ENCODE data around the gene ADGRG6.

DNA sequence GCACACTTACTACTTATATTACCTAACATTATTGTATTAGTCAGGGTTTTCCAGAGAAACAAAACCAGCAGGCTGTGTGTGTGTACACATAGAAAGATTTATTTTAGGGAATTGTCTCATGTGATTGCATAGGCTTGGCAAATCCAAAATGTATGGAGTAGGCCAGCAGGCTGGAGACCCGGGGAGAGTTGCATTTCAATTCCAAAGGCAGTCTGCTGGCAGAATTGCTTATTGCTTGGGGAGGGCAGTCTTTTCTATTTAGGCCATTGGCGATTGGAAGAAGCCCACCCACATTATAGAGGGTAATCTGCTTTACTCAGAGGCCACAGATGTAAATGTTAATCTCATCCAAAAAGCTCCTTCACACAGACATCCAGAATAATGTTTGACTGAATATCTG is 157.0 kb downstream of the ADGRG6 start:
- TF ChIP-seq, protein P1, sequence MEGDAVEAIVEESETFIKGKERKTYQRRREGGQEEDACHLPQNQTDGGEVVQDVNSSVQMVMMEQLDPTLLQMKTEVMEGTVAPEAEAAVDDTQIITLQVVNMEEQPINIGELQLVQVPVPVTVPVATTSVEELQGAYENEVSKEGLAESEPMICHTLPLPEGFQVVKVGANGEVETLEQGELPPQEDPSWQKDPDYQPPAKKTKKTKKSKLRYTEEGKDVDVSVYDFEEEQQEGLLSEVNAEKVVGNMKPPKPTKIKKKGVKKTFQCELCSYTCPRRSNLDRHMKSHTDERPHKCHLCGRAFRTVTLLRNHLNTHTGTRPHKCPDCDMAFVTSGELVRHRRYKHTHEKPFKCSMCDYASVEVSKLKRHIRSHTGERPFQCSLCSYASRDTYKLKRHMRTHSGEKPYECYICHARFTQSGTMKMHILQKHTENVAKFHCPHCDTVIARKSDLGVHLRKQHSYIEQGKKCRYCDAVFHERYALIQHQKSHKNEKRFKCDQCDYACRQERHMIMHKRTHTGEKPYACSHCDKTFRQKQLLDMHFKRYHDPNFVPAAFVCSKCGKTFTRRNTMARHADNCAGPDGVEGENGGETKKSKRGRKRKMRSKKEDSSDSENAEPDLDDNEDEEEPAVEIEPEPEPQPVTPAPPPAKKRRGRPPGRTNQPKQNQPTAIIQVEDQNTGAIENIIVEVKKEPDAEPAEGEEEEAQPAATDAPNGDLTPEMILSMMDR (IDR thresholded peaks at IDR 0.05): no peak
- TF ChIP-seq FOXP1 (CRISPR knock-in tag; IDR thresholded peaks at IDR 0.05; ENCODE audit: borderline replicate concordance): no peak
- TF ChIP-seq, protein P2, sequence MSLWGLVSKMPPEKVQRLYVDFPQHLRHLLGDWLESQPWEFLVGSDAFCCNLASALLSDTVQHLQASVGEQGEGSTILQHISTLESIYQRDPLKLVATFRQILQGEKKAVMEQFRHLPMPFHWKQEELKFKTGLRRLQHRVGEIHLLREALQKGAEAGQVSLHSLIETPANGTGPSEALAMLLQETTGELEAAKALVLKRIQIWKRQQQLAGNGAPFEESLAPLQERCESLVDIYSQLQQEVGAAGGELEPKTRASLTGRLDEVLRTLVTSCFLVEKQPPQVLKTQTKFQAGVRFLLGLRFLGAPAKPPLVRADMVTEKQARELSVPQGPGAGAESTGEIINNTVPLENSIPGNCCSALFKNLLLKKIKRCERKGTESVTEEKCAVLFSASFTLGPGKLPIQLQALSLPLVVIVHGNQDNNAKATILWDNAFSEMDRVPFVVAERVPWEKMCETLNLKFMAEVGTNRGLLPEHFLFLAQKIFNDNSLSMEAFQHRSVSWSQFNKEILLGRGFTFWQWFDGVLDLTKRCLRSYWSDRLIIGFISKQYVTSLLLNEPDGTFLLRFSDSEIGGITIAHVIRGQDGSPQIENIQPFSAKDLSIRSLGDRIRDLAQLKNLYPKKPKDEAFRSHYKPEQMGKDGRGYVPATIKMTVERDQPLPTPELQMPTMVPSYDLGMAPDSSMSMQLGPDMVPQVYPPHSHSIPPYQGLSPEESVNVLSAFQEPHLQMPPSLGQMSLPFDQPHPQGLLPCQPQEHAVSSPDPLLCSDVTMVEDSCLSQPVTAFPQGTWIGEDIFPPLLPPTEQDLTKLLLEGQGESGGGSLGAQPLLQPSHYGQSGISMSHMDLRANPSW (CRISPR knock-in tag; conservative IDR thresholded peaks at IDR 0.05; ENCODE audit: low read depth): no peak
- TF ChIP-seq GRHL2 (CRISPR knock-in tag; IDR thresholded peaks at IDR 0.05; ENCODE audit: insufficient replicate concordance, severe bottlenecking): no peak
- TF ChIP-seq, protein P3, sequence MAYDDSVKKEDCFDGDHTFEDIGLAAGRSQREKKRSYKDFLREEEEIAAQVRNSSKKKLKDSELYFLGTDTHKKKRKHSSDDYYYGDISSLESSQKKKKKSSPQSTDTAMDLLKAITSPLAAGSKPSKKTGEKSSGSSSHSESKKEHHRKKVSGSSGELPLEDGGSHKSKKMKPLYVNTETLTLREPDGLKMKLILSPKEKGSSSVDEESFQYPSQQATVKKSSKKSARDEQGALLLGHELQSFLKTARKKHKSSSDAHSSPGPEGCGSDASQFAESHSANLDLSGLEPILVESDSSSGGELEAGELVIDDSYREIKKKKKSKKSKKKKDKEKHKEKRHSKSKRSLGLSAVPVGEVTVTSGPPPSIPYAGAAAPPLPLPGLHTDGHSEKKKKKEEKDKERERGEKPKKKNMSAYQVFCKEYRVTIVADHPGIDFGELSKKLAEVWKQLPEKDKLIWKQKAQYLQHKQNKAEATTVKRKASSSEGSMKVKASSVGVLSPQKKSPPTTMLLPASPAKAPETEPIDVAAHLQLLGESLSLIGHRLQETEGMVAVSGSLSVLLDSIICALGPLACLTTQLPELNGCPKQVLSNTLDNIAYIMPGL (CRISPR knock-in tag; IDR thresholded peaks at IDR 0.05): no peak
- no peak for TF ChIP-seq ZBTB21 (CRISPR knock-in tag; IDR thresholded peaks at IDR 0.05; ENCODE audit: borderline replicate concordance)
- TF ChIP-seq, protein P4, sequence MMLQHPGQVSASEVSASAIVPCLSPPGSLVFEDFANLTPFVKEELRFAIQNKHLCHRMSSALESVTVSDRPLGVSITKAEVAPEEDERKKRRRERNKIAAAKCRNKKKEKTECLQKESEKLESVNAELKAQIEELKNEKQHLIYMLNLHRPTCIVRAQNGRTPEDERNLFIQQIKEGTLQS (CRISPR knock-in tag; conservative IDR thresholded peaks at IDR 0.05): no peak
- TF ChIP-seq ZNF138 (CRISPR knock-in tag; conservative IDR thresholded peaks at IDR 0.05): no peak
- no peak for TF ChIP-seq ZNF121 (CRISPR knock-in tag; IDR thresholded peaks at IDR 0.05)
- TF ChIP-seq NFE2L1 (CRISPR knock-in tag; IDR thresholded peaks at IDR 0.05): no peak
- TF ChIP-seq, protein P5, sequence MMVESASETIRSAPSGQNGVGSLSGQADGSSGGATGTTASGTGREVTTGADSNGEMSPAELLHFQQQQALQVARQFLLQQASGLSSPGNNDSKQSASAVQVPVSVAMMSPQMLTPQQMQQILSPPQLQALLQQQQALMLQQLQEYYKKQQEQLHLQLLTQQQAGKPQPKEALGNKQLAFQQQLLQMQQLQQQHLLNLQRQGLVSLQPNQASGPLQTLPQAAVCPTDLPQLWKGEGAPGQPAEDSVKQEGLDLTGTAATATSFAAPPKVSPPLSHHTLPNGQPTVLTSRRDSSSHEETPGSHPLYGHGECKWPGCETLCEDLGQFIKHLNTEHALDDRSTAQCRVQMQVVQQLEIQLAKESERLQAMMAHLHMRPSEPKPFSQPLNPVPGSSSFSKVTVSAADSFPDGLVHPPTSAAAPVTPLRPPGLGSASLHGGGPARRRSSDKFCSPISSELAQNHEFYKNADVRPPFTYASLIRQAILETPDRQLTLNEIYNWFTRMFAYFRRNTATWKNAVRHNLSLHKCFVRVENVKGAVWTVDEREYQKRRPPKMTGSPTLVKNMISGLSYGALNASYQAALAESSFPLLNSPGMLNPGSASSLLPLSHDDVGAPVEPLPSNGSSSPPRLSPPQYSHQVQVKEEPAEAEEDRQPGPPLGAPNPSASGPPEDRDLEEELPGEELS (CRISPR knock-in tag; IDR thresholded peaks at IDR 0.05): no peak
- TF ChIP-seq SP1 (CRISPR knock-in tag; conservative IDR thresholded peaks at IDR 0.05): no peak
